ENCODE results near the gene TBPL2. TPM values are rescaled to one million over a fixed set of nuclear protein-coding genes. Genes with fewer than 3 reads are reported as not detected.
"Not testable (repeated sequence)": the region's sequence is repeated elsewhere in the genome, so short reads cannot be mapped to it uniquely, and the experiment has no call there.

TBPL2 gene
- total and polyA plus RNA-seq, 10 donors = not detected

GRCh38 chr14:55423969-55424368, 16.4 kb downstream of the TBPL2 start:
- Histone ChIP-seq H3K27ac (no peak overlapping the region), H3K4me1 (no peaks in the 10 kb centered on the region), H3K9me3 (no peaks in the 10 kb centered on the region), H3K36me3 (no peaks in the 10 kb centered on the region), H3K27me3 (replicated peaks in 1 of 7) (no peaks in the 10 kb centered on the region), H3K4me3 (no peak overlapping the region)
- intact Hi-C loops (cut with DNase I; ENCODE audit: low total_unique reads) = loop anchor here (10.0 kb wide), 1 partner anchor 209 kb away; no protein-coding TSS in a partner anchor
- TF ChIP-seq CTCF (IDR thresholded peaks at IDR 0.05 in 8 of 11, conservative IDR thresholded peaks at IDR 0.05 in 3 of 11) = no peak
- TF ChIP-seq POLR2AphosphoS5 (IDR thresholded peaks at IDR 0.05) = no peak
- TF ChIP-seq POLR2A (IDR thresholded peaks at IDR 0.05) = no peak
- no peak for DNase-seq
- WGBS, 5 donors = 16 to 26% (median 21%) methylated on average over 2 of the region's 2 CpGs

GRCh38 chr14:55422338-55422737, 18.1 kb downstream of the TBPL2 start:
- WGBS, 5 donors = 92 to 96% (median 94%) methylated on average over 11 of the region's 11 CpGs
- H3K4me1 ChIP-seq = peaks cover 0 to 12% (median 5%) of the 10 kb centered on the region in 6 donors
- H3K9me3 ChIP-seq; H3K36me3 ChIP-seq; DNase-seq; H3K27me3 ChIP-seq (replicated peaks in 1 of 7); H3K27ac ChIP-seq; H3K4me3 ChIP-seq: not testable (repeated sequence)
- intact Hi-C loops (cut with DNase I; ENCODE audit: low total_unique reads) = loop anchor here (10.0 kb wide), 1 partner anchor 208 kb away; no protein-coding TSS in a partner anchor

- H3K9me3 ChIP-seq = no peaks in the 10 kb centered on the region
- H3K4me1 ChIP-seq = peaks cover 0 to 12% (median 5%) of the 10 kb centered on the region in 6 donors
- H3K36me3 ChIP-seq = no peaks in the 10 kb centered on the region
- no peak for DNase-seq
- intact Hi-C loops (cut with DNase I; ENCODE audit: low total_unique reads) = loop anchor here (10.0 kb wide), 1 partner anchor 205 kb away; no protein-coding TSS in a partner anchor
- H3K4me3 ChIP-seq = no peak overlapping the region
- WGBS, 5 donors = 90 to 95% (median 95%) methylated on average over 1 of the region's 1 CpG
- H3K27me3 ChIP-seq (replicated peaks in 1 of 7) = no peaks in the 10 kb centered on the region
- TF ChIP-seq CTCF (IDR thresholded peaks at IDR 0.05 in 8 of 11, conservative IDR thresholded peaks at IDR 0.05 in 3 of 11) = no peak
- TF ChIP-seq POLR2AphosphoS5 (IDR thresholded peaks at IDR 0.05) = no peak
- no peak for TF ChIP-seq POLR2A (IDR thresholded peaks at IDR 0.05)
- H3K27ac ChIP-seq = no peak overlapping the region
Measured at GRCh38 chr14:55419663-55420062, 20.8 kb downstream of the TBPL2 start.

- Histone ChIP-seq H3K27ac (peak overlapping the region in 1 of 8 donors; percentile 3), H3K9me3 (no peaks in the 10 kb centered on the region), H3K4me1 (peaks cover 0 to 12% (median 5%) of the 10 kb centered on the region in 6 donors), H3K36me3 (no peaks in the 10 kb centered on the region), H3K27me3 (replicated peaks in 1 of 7) (no peaks in the 10 kb centered on the region), H3K4me3 (no peak overlapping the region)
- 44 to 61% (median 57%) methylated on average over 6 of the region's 6 CpGs for WGBS, 5 donors
- intact Hi-C loops (cut with DNase I; ENCODE audit: low total_unique reads) = no loop called here
- no peak for TF ChIP-seq POLR2A (IDR thresholded peaks at IDR 0.05)
- no peak for DNase-seq
Measured at GRCh38 chr14:55418411-55418810, 22.0 kb downstream of the TBPL2 start.

- Histone ChIP-seq H3K27me3 (replicated peaks in 1 of 7) (no peaks in the 10 kb centered on the region), H3K36me3 (no peaks in the 10 kb centered on the region), H3K4me3 (no peak overlapping the region), H3K4me1 (peaks cover 0 to 12% (median 5%) of the 10 kb centered on the region in 6 donors), H3K9me3 (no peaks in the 10 kb centered on the region), H3K27ac (peak overlapping the region in 1 of 8 donors; percentile 3)
- intact Hi-C loops (cut with DNase I; ENCODE audit: low total_unique reads) = no loop called here
- TF ChIP-seq POLR2AphosphoS5 (IDR thresholded peaks at IDR 0.05) = no peak
- TF ChIP-seq CTCF (IDR thresholded peaks at IDR 0.05 in 8 of 11, conservative IDR thresholded peaks at IDR 0.05 in 3 of 11) = no peak
- no peak for TF ChIP-seq POLR2A (IDR thresholded peaks at IDR 0.05)
- no peak for DNase-seq
Measured at GRCh38 chr14:55417955-55418354, 22.5 kb downstream of the TBPL2 start.

Measured in spleen (tissue), 11 donors.